Measurements from ENCODE around the gene PRR36. TPM values are rescaled to one million over a fixed set of nuclear protein-coding genes. Genes with fewer than 3 reads are reported as not detected.

PRR36 gene
- total RNA-seq, 1 experiment from 2014 or later: 12.9 TPM

DNA sequence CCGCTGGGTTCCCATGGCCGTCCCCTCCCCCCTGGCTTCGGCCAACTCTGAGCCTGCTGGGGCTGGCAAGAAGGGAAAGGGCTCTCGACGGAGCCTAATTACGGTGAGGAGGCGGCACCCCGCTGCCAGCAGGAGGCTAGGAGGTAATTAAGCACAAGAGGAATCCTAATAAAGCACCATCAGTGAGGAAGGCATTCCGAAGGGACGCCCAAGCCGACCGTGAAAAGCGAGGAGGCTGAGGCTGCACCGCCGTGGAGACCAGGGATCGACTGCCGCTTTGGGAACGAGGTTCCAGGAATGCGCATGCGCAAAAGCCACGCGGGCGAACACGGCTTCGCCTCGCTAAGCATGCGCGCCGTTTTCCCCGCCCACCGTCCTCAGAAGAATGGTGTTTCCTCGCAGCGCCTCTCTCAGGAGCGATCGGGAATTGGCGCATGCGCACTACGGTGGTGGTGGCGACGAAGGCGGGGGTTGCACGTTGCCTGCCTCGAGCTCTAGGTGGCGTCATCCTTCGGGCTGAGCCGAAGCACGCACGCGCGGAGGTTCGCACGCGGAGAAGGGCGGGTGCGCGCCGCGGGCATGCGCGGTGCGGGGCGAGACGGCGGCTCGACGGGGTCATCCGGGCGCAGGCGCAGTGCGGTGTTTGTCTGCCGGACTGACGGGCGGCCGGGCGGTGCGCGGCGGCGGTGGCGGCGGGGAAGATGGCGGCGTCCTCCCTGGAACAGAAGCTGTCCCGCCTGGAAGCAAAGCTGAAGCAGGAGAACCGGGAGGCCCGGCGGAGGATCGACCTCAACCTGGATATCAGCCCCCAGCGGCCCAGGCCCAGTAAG, 29.3 kb upstream of the PRR36 start, which contains the start of gene MAP2K7:
Gene MAP2K7 (plus strand): TSS at position 634 of the 830 bp plus-strand sequence. CDS start 68 bp downstream, at position 702.
- BruUV-seq (replicated peaks): no TSS peak
- 0 out of 2 replicates have a peak, but pooled peaks cover 4% of the 10 kb centered on the region for H3K36me3 ChIP-seq (ENCODE audit: low read depth)
- H3K9me2 ChIP-seq (ENCODE audit: insufficient read depth): no peaks in the 10 kb centered on the region
- peaks cover 16% of the 10 kb centered on the region; the same call in 1 of the 2 replicates for H3K4me1 ChIP-seq (replicated peaks; ENCODE audit: insufficient read depth)
- H3K79me2 ChIP-seq (ENCODE audit: low read depth): peaks cover 63% of the 10 kb centered on the region
- H3K27ac ChIP-seq: peak within 1 kb of the TSS; percentile 68
- CTCF ChIA-PET: interaction anchor here (0.6 to 2.2 kb wide), 3 partner anchors 18 to 50 kb away, joined by 3 to 10 read pairs (median 7); no protein-coding TSS in a partner anchor
- peak within 1 kb of the TSS; percentile 84 for H2AFZ ChIP-seq
- H3K4me3 ChIP-seq: peak within 1 kb of the TSS; percentile 86
- POLR2A ChIA-PET (ENCODE audit: unreplicated experiment): interaction anchor here (0.5 to 1.1 kb wide), 9 partner anchors 16 to 548 kb away, joined by 3 to 34 read pairs (median 4); partner anchors contain the start of genes PRR36 and SNAPC2
- DNase-seq: peak; percentile 97 to 100
- H3K27me3 ChIP-seq (ENCODE audit: insufficient read depth, low read depth): no peaks in the 10 kb centered on the region
- TF ChIP-seq CTCF (conservative IDR thresholded peaks at IDR 0.05): peak; percentile 51; the same call in 1 of the 2 replicates
- TF ChIP-seq EZH2 (IDR thresholded peaks at IDR 0.05; ENCODE audit: low read depth): no peak
- H3F3A ChIP-seq (ENCODE audit: insufficient read depth, low read depth): peaks cover 19% of the 10 kb centered on the region
- H3K9me3 ChIP-seq (ENCODE audit: insufficient read depth, low read depth): no peaks in the 10 kb centered on the region
- intact Hi-C loops (cut with micrococcal nuclease; ENCODE audit: unreplicated experiment): loop anchor here (1.0 to 5.0 kb wide), 3 partner anchors 8 to 51 kb away; no protein-coding TSS in a partner anchor
- H3K4me2 ChIP-seq: peak within 1 kb of the TSS; percentile 99
- H4K20me1 ChIP-seq (ENCODE audit: insufficient read depth): peaks cover 31% of the 10 kb centered on the region

- TF ChIP-seq CTCF (conservative IDR thresholded peaks at IDR 0.05) (no peak), EZH2 (IDR thresholded peaks at IDR 0.05; ENCODE audit: low read depth) (no peak)
- peak overlapping the region; percentile 92 for H3K4me2 ChIP-seq
- peak overlapping the region; percentile 68 for H3K27ac ChIP-seq
- H3K4me1 ChIP-seq (replicated peaks; ENCODE audit: insufficient read depth): peaks cover 16% of the 10 kb centered on the region; the same call in 1 of the 2 replicates
- peak overlapping the region; percentile 86 for H3K4me3 ChIP-seq
- H3F3A ChIP-seq (ENCODE audit: insufficient read depth, low read depth): peaks cover 19% of the 10 kb centered on the region
- peaks cover 25% of the 10 kb centered on the region for H4K20me1 ChIP-seq (ENCODE audit: insufficient read depth)
- H2AFZ ChIP-seq: peak overlapping the region; percentile 84
- DNase-seq: no peak
- 0 out of 2 replicates have a peak, but pooled peaks cover 6% of the 10 kb centered on the region for H3K36me3 ChIP-seq (ENCODE audit: low read depth)
- H3K9me3 ChIP-seq (ENCODE audit: insufficient read depth, low read depth): no peaks in the 10 kb centered on the region
- TSS peak; percentile 87 for BruUV-seq (replicated peaks)
- H3K27me3 ChIP-seq (ENCODE audit: insufficient read depth, low read depth): no peaks in the 10 kb centered on the region
- intact Hi-C loops (cut with micrococcal nuclease; ENCODE audit: unreplicated experiment): loop anchor here (1.0 to 5.0 kb wide), 3 partner anchors 8 to 51 kb away; no protein-coding TSS in a partner anchor
- no peaks in the 10 kb centered on the region for H3K9me2 ChIP-seq (ENCODE audit: insufficient read depth)
- ChIA-PET POLR2A (ENCODE audit: unreplicated experiment) (interaction anchor here (0.5 to 1.1 kb wide), 9 partner anchors 17 to 547 kb away, joined by 3 to 5 read pairs (median 3); partner anchors contain the start of genes PRR36 and SNAPC2), CTCF (interaction anchor here (1.2 to 2.2 kb wide), 2 partner anchors 18 to 34 kb away, joined by 7 to 10 read pairs; no protein-coding TSS in a partner anchor)
- H3K79me2 ChIP-seq (ENCODE audit: low read depth): peaks cover 62% of the 10 kb centered on the region
Measured at GRCh38 chr19:7902796-7903243, 28.6 kb upstream of the PRR36 start.

DNA sequence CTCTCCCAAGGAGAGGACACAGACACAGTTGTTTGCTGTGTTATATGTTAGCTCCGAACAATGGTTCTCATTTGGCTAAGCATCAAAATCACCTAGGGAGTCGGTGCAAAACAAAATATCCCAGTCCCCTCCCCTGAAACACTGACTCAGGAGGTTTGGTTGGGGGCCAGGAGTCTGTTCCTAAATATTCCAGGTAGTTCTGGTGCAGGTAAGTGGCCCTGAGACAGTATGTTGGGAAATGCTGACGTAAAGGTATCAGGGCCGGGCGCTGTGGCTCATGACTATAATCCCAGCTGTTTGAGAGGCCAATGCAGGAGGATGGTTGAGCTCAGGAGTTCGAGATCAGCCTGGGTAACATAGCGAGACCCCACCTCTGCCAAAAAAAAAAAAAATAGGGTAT, 27.1 kb upstream of the PRR36 start:
- CTCF ChIA-PET: interaction anchor here (0.6 kb wide), 1 partner anchor 89 kb away, joined by 4 read pairs; no protein-coding TSS in a partner anchor
- no peak overlapping the region for H3K4me3 ChIP-seq
- POLR2A ChIA-PET (ENCODE audit: unreplicated experiment): interaction anchor here (0.7 kb wide), 1 partner anchor 19 kb away, joined by 5 read pairs; the partner anchor contains the start of gene SNAPC2
- no peak overlapping the region for H2AFZ ChIP-seq
- TF ChIP-seq EZH2 (IDR thresholded peaks at IDR 0.05; ENCODE audit: low read depth): no peak
- no peaks in the 10 kb centered on the region for H3K27me3 ChIP-seq (ENCODE audit: insufficient read depth, low read depth)
- H4K20me1 ChIP-seq (ENCODE audit: insufficient read depth): peaks cover 12% of the 10 kb centered on the region; the same call in 1 of the 2 replicates
- no peak overlapping the region for H3K4me2 ChIP-seq
- H3K36me3 ChIP-seq (ENCODE audit: low read depth): 0 out of 2 replicates have a peak, but pooled peaks cover 6% of the 10 kb centered on the region
- H3K9me3 ChIP-seq (ENCODE audit: insufficient read depth, low read depth): no peaks in the 10 kb centered on the region
- no peak for DNase-seq
- BruUV-seq (replicated peaks): no TSS peak
- intact Hi-C loops (cut with micrococcal nuclease; ENCODE audit: unreplicated experiment): loop anchor here (5.0 kb wide), 1 partner anchor 49 kb away; no protein-coding TSS in a partner anchor
- H3K4me1 ChIP-seq (replicated peaks; ENCODE audit: insufficient read depth): peaks cover 16% of the 10 kb centered on the region; the same call in 1 of the 2 replicates
- peaks cover 47% of the 10 kb centered on the region for H3K79me2 ChIP-seq (ENCODE audit: low read depth)
- H3F3A ChIP-seq (ENCODE audit: insufficient read depth, low read depth): peaks cover 26% of the 10 kb centered on the region
- H3K9me2 ChIP-seq (ENCODE audit: insufficient read depth): no peaks in the 10 kb centered on the region
- H3K27ac ChIP-seq: no peak overlapping the region
